HG03342 (cell line): ENCODE results near the gene FOXK2.

Experiments
- ATAC-seq: cut with Tn5 transposase; IDR thresholded peaks from one replicate; pipeline ENCODE4 v1.9.1; 2021; ENCODE audit warnings: mild to moderate bottlenecking, moderate library complexity; ENCODE audit not compliant: unreplicated experiment

Gene FOXK2

DNA sequence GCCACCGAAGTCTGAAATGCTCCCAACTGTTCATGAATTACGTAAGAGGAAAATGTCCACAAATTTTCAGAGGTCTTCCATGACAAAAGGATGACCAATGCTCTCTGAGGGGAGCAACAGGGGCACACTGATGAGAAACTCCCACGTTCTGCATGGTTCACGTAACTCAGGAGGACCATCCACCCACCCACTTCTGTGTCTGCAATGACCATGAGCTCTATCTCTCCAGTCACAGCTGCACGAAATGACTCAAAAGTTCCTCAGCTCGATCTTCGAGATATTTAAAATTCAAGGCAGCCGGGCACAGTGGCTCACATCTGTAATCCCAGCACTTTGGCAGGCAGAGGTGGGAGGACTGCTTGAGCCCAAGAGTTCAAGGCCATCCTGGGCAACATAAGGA lies 112.9 kb downstream of the FOXK2 start:
- no peak for ATAC-seq

GRCh38 chr17:82633343-82633742 lies 113.8 kb downstream of the FOXK2 start:
- no peak for ATAC-seq

GRCh38 chr17:82636626-82637598 lies 117.4 kb downstream of the FOXK2 start:
- no peak for ATAC-seq

DNA sequence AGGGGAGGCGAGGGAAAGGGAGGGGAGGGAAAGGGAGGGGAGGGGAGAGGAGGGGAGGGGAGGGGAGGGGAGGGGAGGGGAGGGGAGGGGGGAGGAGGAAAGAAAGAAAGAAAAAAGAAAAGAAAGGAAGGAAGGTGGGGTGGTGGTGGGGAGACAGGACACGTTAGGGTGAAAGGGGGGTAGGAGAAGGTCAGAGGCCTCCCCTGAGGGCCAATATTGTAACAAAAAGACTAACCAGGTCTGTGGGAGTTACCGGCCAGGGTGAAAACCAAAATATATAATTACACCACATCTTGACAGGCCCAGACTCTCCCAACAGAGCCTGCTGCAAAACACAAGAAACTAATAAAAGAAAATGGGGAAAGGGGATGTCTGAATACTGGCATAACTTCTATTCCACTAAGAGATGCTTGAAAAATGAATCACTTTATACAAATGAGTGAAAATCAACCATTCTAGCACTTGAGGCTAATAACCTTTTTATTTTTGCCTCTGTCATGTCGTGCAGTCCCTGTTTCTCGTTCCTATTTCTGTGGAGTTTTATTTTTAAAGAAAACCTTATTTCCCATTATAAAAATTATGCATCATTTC lies 118.7 kb downstream of the FOXK2 start:
- no peak for ATAC-seq

DNA sequence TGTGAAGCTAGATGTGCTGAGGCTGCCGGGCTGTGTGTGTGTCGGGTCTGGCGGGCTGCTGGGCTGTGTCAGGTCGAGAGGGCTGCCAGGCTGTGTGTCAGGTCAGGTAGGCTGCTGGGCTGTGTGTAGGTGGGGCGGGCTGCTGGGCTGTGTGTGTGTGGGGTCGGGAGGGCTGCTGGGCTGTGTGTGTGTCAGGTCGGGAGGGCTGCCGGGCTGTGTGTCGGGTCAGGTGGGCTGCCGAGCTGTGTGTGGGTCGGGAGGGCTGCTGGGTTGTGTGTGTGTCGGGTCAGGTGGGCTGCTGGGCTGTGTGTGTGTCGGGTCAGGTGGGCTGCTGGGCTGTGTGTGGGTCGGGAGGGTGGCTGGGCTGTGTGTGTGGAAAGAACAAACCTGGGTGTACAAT lies 120.1 kb downstream of the FOXK2 start:
- ATAC-seq, result no peak

- no peak for ATAC-seq
Measured at GRCh38 chr17:82640036-82640435, 120.5 kb downstream of the FOXK2 start.

GRCh38 chr17:82642022-82642421 lies 122.5 kb downstream of the FOXK2 start:
- no peak for ATAC-seq

DNA sequence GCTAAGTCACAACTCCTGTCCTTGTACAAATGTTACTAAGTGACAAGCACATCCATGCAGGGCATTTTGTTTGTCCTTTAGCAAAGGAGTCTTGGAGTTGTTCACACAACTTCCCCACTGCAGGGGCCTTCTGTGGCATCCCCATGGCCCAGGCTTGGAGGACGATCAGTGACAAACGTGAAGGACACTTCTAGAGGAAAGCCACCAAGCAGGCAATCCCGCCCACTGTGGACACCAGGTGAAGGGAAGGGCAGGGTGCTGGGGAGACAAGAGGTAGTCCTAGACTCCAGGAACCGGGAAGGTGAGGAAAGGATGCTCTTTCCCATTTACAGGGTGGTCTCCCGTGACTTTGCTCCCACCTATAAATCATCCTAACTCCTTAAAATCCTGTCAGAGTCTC lies 124.6 kb downstream of the FOXK2 start:
- no peak for ATAC-seq

GRCh38 chr17:82645516-82645915 lies 126.0 kb downstream of the FOXK2 start:
- no peak for ATAC-seq

GRCh38 chr17:82647593-82648164 lies 128.1 kb downstream of the FOXK2 start:
- peak; percentile 14 for ATAC-seq

DNA sequence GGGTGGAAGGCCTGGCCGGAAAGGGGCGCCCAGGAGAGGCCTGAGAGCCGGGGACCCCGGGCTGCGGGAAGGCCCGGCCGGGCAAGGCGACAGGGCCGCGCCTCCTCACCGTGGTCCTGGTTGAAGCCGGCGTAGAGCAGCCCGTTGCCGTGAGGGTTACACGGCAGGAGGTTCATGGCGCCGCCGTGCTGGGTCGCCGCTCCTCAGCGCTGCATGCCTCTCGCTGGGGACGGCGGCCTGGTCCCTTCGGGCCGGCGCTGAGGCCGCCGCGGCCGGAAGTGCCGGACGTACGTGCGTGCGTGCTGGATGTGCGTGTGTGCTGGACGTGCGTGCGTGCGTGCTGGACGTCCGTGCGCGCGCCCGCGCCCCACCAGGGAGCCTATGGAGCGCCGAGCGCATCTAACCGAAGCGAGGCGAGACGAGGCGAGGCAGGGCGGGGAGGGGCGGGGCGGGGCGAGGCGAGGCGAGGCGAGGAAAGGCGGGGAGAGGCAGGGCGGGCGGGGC lies 128.7 kb downstream of the FOXK2 start, which contains the start of gene WDR45B:
Gene WDR45B, minus strand, starts transcription at position 280 of the 504 bp plus-strand sequence. Its CDS starts 104 bp downstream, at position 176.
- ATAC-seq, result peak; percentile 72

GRCh38 chr17:82648742-82649331 lies 129.3 kb downstream of the FOXK2 start:
- ATAC-seq, result no peak

DNA sequence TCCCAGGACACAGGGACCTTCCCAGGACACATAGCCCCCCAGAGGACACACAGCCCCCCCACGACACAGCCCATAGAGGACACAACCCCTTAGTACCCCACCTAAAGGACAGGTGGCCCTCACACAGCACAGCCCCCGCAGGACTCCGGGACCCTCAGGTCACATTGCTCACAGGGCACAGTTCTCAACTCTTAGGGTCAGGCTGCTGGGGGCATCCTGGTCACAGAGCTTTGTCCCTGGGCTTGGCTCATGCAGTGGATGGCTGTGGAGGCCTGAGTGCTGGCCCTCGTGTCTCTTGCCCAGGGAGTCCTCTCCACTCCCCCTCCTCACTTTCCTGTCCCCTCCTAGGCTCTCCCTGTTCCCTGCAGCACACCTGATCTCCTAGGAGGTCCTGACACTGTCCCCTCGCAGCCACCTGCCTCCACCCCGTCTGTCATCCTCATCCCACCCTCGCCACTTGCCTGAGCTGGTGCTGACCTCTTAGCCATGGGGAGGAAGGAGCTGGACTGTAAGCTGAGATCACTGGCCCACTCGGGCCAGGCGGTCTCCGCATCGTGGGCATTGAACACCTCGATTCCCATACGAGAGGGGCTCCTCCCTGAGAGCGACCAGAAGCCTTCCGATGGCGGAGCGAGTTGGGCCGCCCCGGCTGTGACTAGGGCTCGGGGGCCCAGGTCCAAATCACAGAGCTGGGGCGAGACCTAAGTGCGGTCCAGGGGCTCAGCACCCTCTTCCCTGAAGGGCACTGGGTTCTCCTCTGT lies 130.1 kb downstream of the FOXK2 start:
- ATAC-seq, result no peak

DNA sequence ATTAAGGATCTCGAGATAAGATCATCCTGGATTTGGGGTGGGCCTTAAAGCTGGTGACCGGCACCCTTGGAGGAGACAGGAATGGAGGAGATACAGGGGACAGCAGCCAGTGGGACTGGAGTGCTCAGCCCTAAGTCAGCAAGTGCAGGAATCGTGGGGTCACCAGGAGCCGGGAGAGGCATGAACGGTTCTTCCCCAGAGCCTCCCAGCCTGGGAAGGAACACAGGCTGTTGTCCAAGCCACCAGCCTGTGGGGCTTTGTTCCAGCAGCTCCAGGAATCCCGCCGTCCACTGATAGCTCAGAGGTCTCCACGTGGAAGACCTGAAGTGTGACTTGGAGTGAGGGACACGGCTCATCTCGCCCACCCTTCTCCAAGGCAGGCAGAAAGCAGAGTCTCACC lies 131.2 kb downstream of the FOXK2 start:
- no peak for ATAC-seq

DNA sequence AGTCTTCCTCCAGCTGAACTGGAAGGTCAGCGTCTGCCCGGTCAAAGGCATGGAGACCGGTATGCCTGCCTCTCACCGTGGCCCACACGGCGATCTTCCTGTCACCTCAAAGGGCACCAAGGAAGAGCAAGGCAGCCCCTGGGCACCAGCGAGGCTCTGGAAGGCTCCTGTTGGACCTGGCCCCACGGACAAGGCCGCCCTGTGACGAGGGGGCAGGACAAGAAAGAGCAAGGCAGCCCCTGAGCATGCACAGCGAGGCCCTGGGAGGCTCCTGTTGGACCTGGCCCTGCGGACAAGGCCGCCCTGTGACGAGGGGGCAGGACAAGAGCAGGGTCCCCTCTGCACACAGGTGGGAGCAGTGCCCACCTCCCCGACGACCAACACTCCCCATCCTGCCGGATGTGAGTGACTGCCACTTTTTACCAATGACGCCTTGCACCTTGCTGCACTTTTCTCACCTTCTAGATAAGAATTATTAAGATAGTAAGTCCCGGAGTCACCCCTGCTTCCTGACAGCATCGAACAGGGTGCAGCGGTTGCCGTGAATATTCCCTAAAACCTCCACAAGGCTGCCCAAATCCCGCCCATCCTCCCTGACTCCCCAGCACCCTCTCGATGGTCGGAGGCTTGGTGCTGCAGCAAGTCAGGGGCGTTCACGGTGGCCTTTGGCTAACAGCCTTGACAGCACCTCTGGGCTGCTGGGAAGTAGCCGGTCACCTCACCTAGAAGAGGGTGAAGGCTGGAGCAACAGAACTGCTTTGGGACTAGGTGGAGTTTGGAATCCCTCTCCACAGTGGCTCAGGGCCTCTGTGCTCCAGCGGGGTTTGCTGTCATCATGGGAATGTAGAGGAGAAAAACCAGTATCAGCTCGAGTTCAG lies 134.4 kb downstream of the FOXK2 start:
- ATAC-seq, result no peak
